Neural progenitor cell (in vitro differentiated cells): ENCODE results near the gene PSEN1.

ENCODE experiments used
- EZH2 ChIP-seq: fragments of 200-600 bp; sonication (generic); IDR thresholded peaks from 2 replicates; pipeline ENCODE4 v1.6.1; 2017; ENCODE audit warnings: antibody characterized with exemption, mild to moderate bottlenecking, moderate library complexity
- EZH2phosphoT487 ChIP-seq: fragments of 200-600 bp; sonication (generic); IDR thresholded peaks from 2 replicates; pipeline ENCODE4 v1.6.1; 2017; ENCODE audit warnings: antibody characterized with exemption
- TF ChIP-seq, protein P1 (sequence below): fragments of 200-600 bp; sonication (generic); IDR thresholded peaks from 2 replicates; pipeline ENCODE4 v1.5.1; 2017; ENCODE audit warnings: antibody characterized with exemption, mild to moderate bottlenecking

DNA sequence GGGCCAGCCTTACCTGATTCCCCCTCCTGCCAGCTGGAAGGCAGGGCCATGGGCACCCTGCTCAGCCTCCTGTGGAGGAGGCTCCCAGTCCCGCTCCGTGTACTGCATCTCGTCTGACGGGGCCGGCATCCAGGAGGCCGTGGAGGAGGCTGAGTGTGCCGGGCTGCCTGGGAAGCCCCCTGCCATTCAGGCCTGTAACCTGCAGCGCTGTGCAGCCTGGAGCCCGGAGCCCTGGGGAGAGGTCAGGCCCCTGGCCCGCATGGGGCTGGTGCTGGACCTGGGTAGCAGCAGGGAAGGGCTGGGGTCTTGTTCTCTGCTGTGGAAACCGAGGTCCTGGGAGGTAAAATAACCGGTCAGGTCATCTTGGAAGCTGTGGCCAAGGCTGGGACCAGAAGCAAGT, 117.4 kb downstream of the PSEN1 start:
- TF ChIP-seq EZH2 (no peak), EZH2phosphoT487 (no peak)
- TF ChIP-seq, protein P1, sequence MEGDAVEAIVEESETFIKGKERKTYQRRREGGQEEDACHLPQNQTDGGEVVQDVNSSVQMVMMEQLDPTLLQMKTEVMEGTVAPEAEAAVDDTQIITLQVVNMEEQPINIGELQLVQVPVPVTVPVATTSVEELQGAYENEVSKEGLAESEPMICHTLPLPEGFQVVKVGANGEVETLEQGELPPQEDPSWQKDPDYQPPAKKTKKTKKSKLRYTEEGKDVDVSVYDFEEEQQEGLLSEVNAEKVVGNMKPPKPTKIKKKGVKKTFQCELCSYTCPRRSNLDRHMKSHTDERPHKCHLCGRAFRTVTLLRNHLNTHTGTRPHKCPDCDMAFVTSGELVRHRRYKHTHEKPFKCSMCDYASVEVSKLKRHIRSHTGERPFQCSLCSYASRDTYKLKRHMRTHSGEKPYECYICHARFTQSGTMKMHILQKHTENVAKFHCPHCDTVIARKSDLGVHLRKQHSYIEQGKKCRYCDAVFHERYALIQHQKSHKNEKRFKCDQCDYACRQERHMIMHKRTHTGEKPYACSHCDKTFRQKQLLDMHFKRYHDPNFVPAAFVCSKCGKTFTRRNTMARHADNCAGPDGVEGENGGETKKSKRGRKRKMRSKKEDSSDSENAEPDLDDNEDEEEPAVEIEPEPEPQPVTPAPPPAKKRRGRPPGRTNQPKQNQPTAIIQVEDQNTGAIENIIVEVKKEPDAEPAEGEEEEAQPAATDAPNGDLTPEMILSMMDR: no peak
